SK-N-SH treated with all-trans-retinoic acid at 6 μM for 48 hours (cell line): ENCODE data around the gene C1QTNF12.

ENCODE experiments used
- ATAC-seq: fragments of 200-7000 bp; cut with Tn5 transposase; 3 replicates; pipeline ENCODE4 v1.9.1; 2020; ENCODE audit warnings: mild to moderate bottlenecking, moderate library complexity
- BACH2 ChIP-seq: fragments of 250-450 bp; sonication (Bioruptor Pico); IDR thresholded peaks from 2 replicates; pipeline ENCODE4 v1.9.0; 2021; ENCODE audit warnings: mild to moderate bottlenecking, borderline replicate concordance
- ESRRG ChIP-seq: fragments of 250-450 bp; sonication (Bioruptor Pico); IDR thresholded peaks from 2 replicates; pipeline ENCODE4 v1.6.1; 2021; ENCODE audit warnings: mild to moderate bottlenecking
- GLIS3 ChIP-seq: fragments of 250-450 bp; sonication (Bioruptor Pico); IDR thresholded peaks from 2 replicates; pipeline ENCODE4 v1.5.0; 2020; ENCODE audit warnings: mild to moderate bottlenecking, moderate library complexity
- OSR1 ChIP-seq: fragments of 250-450 bp; sonication (Bioruptor Pico); IDR thresholded peaks from 2 replicates; pipeline ENCODE4 v1.8.0; 2022; ENCODE audit warnings: moderate library complexity, mild to moderate bottlenecking, inconsistent platforms
- PATZ1 ChIP-seq: fragments of 250-450 bp; sonication (Bioruptor Pico); IDR thresholded peaks from 2 replicates; pipeline ENCODE4 v1.8.0; 2020; ENCODE audit warnings: mild to moderate bottlenecking, moderate library complexity, borderline replicate concordance
- PPARA ChIP-seq: fragments of 250-450 bp; sonication (Bioruptor Pico); IDR thresholded peaks from 2 replicates; pipeline ENCODE4 v1.5.0; 2020; ENCODE audit warnings: mild to moderate bottlenecking, borderline replicate concordance
- RARB ChIP-seq: fragments of 250-450 bp; sonication (Bioruptor Pico); IDR thresholded peaks from 2 replicates; pipeline ENCODE4 v1.8.0; 2021; ENCODE audit warnings: mild to moderate bottlenecking, moderate library complexity
- SNAI2 ChIP-seq: fragments of 250-450 bp; sonication (Bioruptor Pico); IDR thresholded peaks from 2 replicates; pipeline ENCODE4 v1.5.0; 2020; ENCODE audit warnings: mild to moderate bottlenecking, moderate library complexity
- TCF4 ChIP-seq: fragments of 250-450 bp; sonication (Bioruptor Pico); IDR thresholded peaks from 2 replicates; pipeline ENCODE4 v1.8.0; 2021; ENCODE audit warnings: mild to moderate bottlenecking, moderate library complexity, borderline replicate concordance
- TOX ChIP-seq: fragments of 250-450 bp; sonication (Bioruptor Pico); IDR thresholded peaks from 2 replicates; pipeline ENCODE4 v1.8.0; 2021; ENCODE audit warnings: mild to moderate bottlenecking, moderate library complexity, borderline replicate concordance
- TSHZ2 ChIP-seq: fragments of 250-450 bp; sonication (Bioruptor Pico); IDR thresholded peaks from 2 replicates; pipeline ENCODE4 v1.5.0; 2020; ENCODE audit warnings: mild to moderate bottlenecking, moderate library complexity
- ZC3H10 ChIP-seq: fragments of 250-450 bp; sonication (Bioruptor Pico); IDR thresholded peaks from 2 replicates; pipeline ENCODE4 v1.5.1; 2021; ENCODE audit warnings: mild to moderate bottlenecking, moderate library complexity
- ZFP3 ChIP-seq: fragments of 250-450 bp; sonication (Bioruptor Pico); IDR thresholded peaks from 2 replicates; pipeline ENCODE4 v1.5.0; 2020; ENCODE audit warnings: mild to moderate bottlenecking, moderate library complexity
- ZFP30 ChIP-seq: fragments of 450-650 bp; formaldehyde crosslinking; IDR thresholded peaks from 2 replicates; pipeline ENCODE4 v1.5.0; 2022; ENCODE audit warnings: mild to moderate bottlenecking, moderate library complexity
- ZNF565 ChIP-seq: fragments of 450-650 bp; formaldehyde crosslinking; conservative IDR thresholded peaks from 2 replicates; pipeline ENCODE4 v1.5.0; 2020; ENCODE audit warnings: low read depth, mild to moderate bottlenecking, moderate library complexity
- ZNF70 ChIP-seq: fragments of 450-650 bp; formaldehyde crosslinking; IDR thresholded peaks from 2 replicates; pipeline ENCODE4 v1.5.0; 2020; ENCODE audit warnings: mild to moderate bottlenecking, moderate library complexity
- ZNF8 ChIP-seq: fragments of 450-650 bp; formaldehyde crosslinking; IDR thresholded peaks from 2 replicates; pipeline ENCODE4 v1.5.0; 2020; ENCODE audit warnings: mild to moderate bottlenecking, moderate library complexity
- TF ChIP-seq, protein P1 (sequence below): fragments of 250-450 bp; sonication (Bioruptor Pico); IDR thresholded peaks from 2 replicates; pipeline ENCODE4 v1.5.1; 2020; ENCODE audit warnings: low read depth, mild to moderate bottlenecking, moderate library complexity
- TF ChIP-seq, protein P2 (sequence below): fragments of 250-450 bp; sonication (Bioruptor Pico); IDR thresholded peaks from 2 replicates; pipeline ENCODE4 v1.8.0; 2021; ENCODE audit warnings: low read depth, mild to moderate bottlenecking, moderate library complexity, borderline replicate concordance

The C1QTNF12 gene

GRCh38 chr1:1280782-1281481, 34.4 kb upstream of the C1QTNF12 start:
- TF ChIP-seq ZNF8 (CRISPR knock-in tag), result no peak
- TF ChIP-seq TSHZ2 (CRISPR knock-in tag), result no peak
- no peak for TF ChIP-seq PATZ1 (CRISPR knock-in tag)
- no peak for TF ChIP-seq ZNF565 (CRISPR knock-in tag)
- TF ChIP-seq ZC3H10 (CRISPR knock-in tag), result no peak
- TF ChIP-seq GLIS3, result no peak
- no peak for TF ChIP-seq ESRRG (CRISPR knock-in tag)
- no peak for TF ChIP-seq BACH2 (CRISPR knock-in tag)
- no peak for TF ChIP-seq ZFP3 (CRISPR knock-in tag)
- TF ChIP-seq, protein P1, sequence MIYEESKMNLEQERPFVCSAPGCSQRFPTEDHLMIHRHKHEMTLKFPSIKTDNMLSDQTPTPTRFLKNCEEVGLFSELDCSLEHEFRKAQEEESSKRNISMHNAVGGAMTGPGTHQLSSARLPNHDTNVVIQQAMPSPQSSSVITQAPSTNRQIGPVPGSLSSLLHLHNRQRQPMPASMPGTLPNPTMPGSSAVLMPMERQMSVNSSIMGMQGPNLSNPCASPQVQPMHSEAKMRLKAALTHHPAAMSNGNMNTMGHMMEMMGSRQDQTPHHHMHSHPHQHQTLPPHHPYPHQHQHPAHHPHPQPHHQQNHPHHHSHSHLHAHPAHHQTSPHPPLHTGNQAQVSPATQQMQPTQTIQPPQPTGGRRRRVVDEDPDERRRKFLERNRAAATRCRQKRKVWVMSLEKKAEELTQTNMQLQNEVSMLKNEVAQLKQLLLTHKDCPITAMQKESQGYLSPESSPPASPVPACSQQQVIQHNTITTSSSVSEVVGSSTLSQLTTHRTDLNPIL (CRISPR knock-in tag), result no peak
- no peak for TF ChIP-seq SNAI2 (CRISPR knock-in tag)
- no peak for TF ChIP-seq PPARA
- TF ChIP-seq ZFP30, result no peak
- TF ChIP-seq OSR1 (CRISPR knock-in tag), result no peak
- no peak for TF ChIP-seq TOX (CRISPR knock-in tag)
- no peak for TF ChIP-seq TCF4 (CRISPR knock-in tag)
- TF ChIP-seq, protein P2, sequence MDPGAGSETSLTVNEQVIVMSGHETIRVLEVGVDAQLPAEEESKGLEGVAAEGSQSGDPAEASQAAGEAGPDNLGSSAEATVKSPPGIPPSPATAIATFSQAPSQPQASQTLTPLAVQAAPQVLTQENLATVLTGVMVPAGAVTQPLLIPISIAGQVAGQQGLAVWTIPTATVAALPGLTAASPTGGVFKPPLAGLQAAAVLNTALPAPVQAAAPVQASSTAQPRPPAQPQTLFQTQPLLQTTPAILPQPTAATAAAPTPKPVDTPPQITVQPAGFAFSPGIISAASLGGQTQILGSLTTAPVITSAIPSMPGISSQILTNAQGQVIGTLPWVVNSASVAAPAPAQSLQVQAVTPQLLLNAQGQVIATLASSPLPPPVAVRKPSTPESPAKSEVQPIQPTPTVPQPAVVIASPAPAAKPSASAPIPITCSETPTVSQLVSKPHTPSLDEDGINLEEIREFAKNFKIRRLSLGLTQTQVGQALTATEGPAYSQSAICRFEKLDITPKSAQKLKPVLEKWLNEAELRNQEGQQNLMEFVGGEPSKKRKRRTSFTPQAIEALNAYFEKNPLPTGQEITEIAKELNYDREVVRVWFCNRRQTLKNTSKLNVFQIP (CRISPR knock-in tag), result no peak
- TF ChIP-seq, all 23 proteins: peak for 0
- no peak; the same call in 2 of the 3 replicates for ATAC-seq

- TF ChIP-seq TCF4 (CRISPR knock-in tag) (no peak), RARB (no peak), ZFP3 (CRISPR knock-in tag) (no peak)
- TF ChIP-seq, protein P2 (CRISPR knock-in tag), result no peak
- no peak for ATAC-seq
Observed at GRCh38 chr1:1279028-1279427, 32.5 kb upstream of the C1QTNF12 start.

DNA sequence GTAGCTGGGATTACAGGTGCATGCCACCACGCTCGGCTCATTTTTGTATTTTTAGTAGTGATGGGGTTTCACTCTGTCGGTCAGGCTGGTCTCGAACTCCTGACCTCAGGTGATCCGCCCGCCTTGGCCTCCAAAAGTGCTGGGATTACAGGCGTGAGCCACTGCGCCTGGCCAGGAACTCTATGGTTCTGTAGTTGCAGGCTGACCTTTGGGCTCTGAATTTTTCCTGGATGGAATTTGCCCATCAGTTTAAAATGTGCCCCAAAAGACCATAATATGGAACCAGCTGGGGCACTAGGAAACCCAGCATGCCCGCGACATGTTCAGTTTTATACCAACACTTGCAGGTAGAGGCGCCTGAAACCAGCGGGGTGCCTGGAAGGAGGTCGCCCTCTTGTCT, 32.1 kb upstream of the C1QTNF12 start:
- no peak for ATAC-seq
- no peak for TF ChIP-seq ZFP3 (CRISPR knock-in tag)

- no peak for ATAC-seq
- TF ChIP-seq ZNF8 (CRISPR knock-in tag) (no peak), ZFP3 (CRISPR knock-in tag) (no peak), ZC3H10 (CRISPR knock-in tag) (no peak), OSR1 (CRISPR knock-in tag) (no peak), ZFP30 (no peak), ZNF70 (no peak)
- TF ChIP-seq, protein P1 (CRISPR knock-in tag), result no peak
Observed at GRCh38 chr1:1275836-1276235, 29.3 kb upstream of the C1QTNF12 start.
